Kidney (tissue), 14 donors: Measurements from ENCODE around the gene DHX36. TPM values are rescaled to one million over a fixed set of nuclear protein-coding genes. Genes with fewer than 3 reads are reported as not detected.

Experiments used
- DNase-seq, 5 donors: peaks; one replicate each; pipeline ENCODE4 v3.0.0-alpha.2; 2013 to 2020
- FAIRE-seq: peaks from 2 replicates; lab custom pipeline; 2012; peaks lifted over from hg19 to GRCh38; lab: Jason Lieb, UNC
- H3K27ac ChIP-seq, 2 donors: one replicate each; pipeline ENCODE4 v1.7.0; 2013; ENCODE audit warnings: low read depth in 2 of 2, low read length in 2 of 2, inconsistent platforms in 1 of 2
- H3K27me3 ChIP-seq: one replicate; pipeline ENCODE4 v1.7.1; 2013; ENCODE audit warnings: low read length, inconsistent platforms; ENCODE audit not compliant: control insufficient read depth, insufficient read depth
- H3K36me3 ChIP-seq, 3 donors: one replicate each; pipeline versions ENCODE4 v1.7.0 to v1.7.1; 2013; ENCODE audit warnings: low read length in 3 of 3, control low read depth in 1 of 3, inconsistent platforms in 1 of 3; ENCODE audit not compliant: insufficient read depth in 3 of 3, control insufficient read depth in 2 of 3
- H3K4me1 ChIP-seq, 3 donors: one replicate each; pipeline versions ENCODE4 v1.7.0 to v1.7.1; 2013; ENCODE audit warnings: low read length in 3 of 3, inconsistent platforms in 1 of 3, low read depth in 1 of 3; ENCODE audit not compliant: control insufficient read depth in 2 of 3, insufficient read depth in 2 of 3
- H3K4me3 ChIP-seq, 3 donors: one replicate each; pipeline versions ENCODE4 v1.7.0 to v1.8.1; 2013; ENCODE audit warnings: low read length in 3 of 3, control low read depth in 1 of 3, inconsistent platforms in 1 of 3
- H3K9ac ChIP-seq, 3 donors: one replicate each; pipeline versions ENCODE4 v1.7.0 to v1.7.1; 2013; ENCODE audit warnings: low read length in 3 of 3, control low read depth in 1 of 3, inconsistent platforms in 1 of 3
- H3K9me3 ChIP-seq, 3 donors: one replicate each; pipeline versions ENCODE4 v1.7.0 to v1.7.1; 2013; ENCODE audit warnings: low read length in 3 of 3, control low read depth in 1 of 3, inconsistent platforms in 1 of 3; ENCODE audit not compliant: control insufficient read depth in 2 of 3, insufficient read depth in 1 of 3
- intact Hi-C: fragments of 100-400 bp; cut with DNase I; formaldehyde crosslinking; loops from one replicate; pipeline ENCODE4 v1.11.1; 2022
- polyA plus RNA-seq: library from polyadenylated mRNA; stranded (reverse); fragments of 350-450 nt; fragmentation: Illumina TruSeq; extraction: RNeasy Lipid Tissue Mini Kit (QIAGEN cat#74804); gene quantifications from one replicate; pipeline ENCODE4 v1.2.3, GENCODE V29; 2014; ENCODE audit warnings: low read depth, low replicate concordance; ENCODE audit not compliant: insufficient read depth
- total RNA-seq: library from RNA; stranded (reverse); fragmentation: NEBNext Ultra II Directional; extraction: Animal tissue kit (Norgen Biotek cat#: 25700); gene quantifications from one replicate; pipeline ENCODE4 v1.2.1, GENCODE V29; 2021
- TF ChIP-seq, protein P1 (sequence below): IDR thresholded peaks from 3 replicates; pipeline ENCODE4 v1.5.1; 2012; ENCODE audit warnings: mild to moderate bottlenecking, moderate library complexity, borderline replicate concordance; ENCODE audit not compliant: insufficient read depth; ENCODE audit errors: extremely low read depth
- donor health status: control.
- donor health status: control.
- donor health status: control.
- donor health status: control.
- donor health status: control.
- donor health status: DM: yes; HTN: yes; CAD: no.
- donor health status: Normal renal cell carcinoma (clear cell type).

The DHX36 gene
- total and polyA plus RNA-seq, 2 donors from 2014 or later = 19.8 to 76.7 TPM

DNA sequence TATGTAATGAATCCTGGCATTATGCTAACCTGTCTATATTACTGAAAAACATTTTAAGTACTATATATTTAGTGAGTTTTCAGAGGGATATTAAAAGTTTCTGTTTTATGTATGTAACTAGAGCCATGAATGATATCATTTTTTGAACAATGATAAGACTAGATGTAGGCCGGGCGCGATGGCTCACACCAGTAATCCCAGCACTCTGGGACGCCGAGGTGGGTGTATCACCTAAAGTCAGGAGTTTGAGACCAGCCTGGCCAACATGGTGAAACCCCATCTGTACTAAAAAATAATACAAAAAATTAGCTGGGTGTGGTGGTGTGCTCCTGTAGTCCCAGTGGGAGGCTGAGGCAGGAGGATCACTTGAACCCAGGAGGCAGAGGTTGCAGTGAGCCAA lies 34.1 kb downstream of the DHX36 start:
- peaks cover 3 to 31% (median 24%) of the 10 kb centered on the region in 3 donors for H3K36me3 ChIP-seq
- DNase-seq = no peak

DNA sequence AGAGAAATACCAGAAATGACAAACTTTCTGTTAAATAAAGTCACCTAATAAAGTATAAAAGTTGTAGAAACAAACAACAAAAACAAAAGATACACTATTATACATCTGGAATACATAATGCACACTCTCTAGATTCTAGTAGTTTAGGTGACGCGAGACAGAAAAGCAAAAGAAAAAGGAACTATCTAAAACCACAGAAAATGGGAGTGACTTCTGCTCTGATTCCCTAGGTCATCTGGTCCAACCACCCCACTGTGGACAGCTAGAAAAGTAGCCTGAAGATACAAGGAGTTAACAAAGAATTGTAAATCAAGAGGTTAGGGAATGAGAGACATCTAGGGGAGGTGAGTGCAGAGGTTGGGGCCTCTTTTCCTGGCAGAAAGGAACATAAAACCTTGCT lies 39.1 kb downstream of the DHX36 start:
- peaks cover 9 to 38% (median 20%) of the 10 kb centered on the region in 3 donors for H3K36me3 ChIP-seq
- H3K9me3 ChIP-seq = no peaks in the 10 kb centered on the region
- DNase-seq (no peak), FAIRE-seq (no peak)
- no peak overlapping the region for H3K27ac ChIP-seq
- no peaks in the 10 kb centered on the region for H3K27me3 ChIP-seq
- H3K9ac ChIP-seq = no peak overlapping the region
- TF ChIP-seq, protein P1, sequence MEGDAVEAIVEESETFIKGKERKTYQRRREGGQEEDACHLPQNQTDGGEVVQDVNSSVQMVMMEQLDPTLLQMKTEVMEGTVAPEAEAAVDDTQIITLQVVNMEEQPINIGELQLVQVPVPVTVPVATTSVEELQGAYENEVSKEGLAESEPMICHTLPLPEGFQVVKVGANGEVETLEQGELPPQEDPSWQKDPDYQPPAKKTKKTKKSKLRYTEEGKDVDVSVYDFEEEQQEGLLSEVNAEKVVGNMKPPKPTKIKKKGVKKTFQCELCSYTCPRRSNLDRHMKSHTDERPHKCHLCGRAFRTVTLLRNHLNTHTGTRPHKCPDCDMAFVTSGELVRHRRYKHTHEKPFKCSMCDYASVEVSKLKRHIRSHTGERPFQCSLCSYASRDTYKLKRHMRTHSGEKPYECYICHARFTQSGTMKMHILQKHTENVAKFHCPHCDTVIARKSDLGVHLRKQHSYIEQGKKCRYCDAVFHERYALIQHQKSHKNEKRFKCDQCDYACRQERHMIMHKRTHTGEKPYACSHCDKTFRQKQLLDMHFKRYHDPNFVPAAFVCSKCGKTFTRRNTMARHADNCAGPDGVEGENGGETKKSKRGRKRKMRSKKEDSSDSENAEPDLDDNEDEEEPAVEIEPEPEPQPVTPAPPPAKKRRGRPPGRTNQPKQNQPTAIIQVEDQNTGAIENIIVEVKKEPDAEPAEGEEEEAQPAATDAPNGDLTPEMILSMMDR = no peak
- no peaks in the 10 kb centered on the region for H3K4me1 ChIP-seq
- intact Hi-C loops = no loop called here
- H3K4me3 ChIP-seq = no peak overlapping the region

More for the DNA sequence above, 34.1 kb downstream of the DHX36 start:
- no peaks in the 10 kb centered on the region for H3K4me1 ChIP-seq
- TF ChIP-seq, protein P1 = no peak
- FAIRE-seq = no peak
- H3K9ac ChIP-seq = no peak overlapping the region
- no peak overlapping the region for H3K4me3 ChIP-seq
- intact Hi-C loops = no loop called here
- H3K9me3 ChIP-seq = no peaks in the 10 kb centered on the region
- H3K27me3 ChIP-seq = no peaks in the 10 kb centered on the region
- no peak overlapping the region for H3K27ac ChIP-seq

DNA sequence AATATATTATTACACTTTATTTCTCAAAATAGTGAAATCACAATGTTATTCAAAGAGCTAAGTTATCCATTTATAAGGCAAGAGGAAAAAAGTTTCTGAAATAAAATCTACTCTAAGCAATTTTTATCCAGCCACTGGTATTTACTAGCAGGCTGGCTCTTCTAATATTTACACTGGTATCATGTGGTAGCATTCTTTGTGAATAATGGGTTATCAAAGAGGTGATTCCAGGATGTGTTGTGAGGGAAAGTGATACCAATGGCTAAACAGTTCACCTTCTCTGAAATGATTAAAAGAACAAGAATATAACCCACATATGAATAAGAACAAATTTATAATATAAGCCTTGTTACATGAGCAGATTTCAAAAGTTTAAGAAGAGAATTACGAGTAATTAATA lies 44.1 kb downstream of the DHX36 start:
- H3K4me1 ChIP-seq = no peaks in the 10 kb centered on the region
- peaks cover 16 to 30% (median 22%) of the 10 kb centered on the region in 3 donors for H3K36me3 ChIP-seq
- TF ChIP-seq, protein P1 = no peak
- FAIRE-seq (no peak), DNase-seq (no peak)
- H3K4me3 ChIP-seq = no peak overlapping the region
- H3K9me3 ChIP-seq = no peaks in the 10 kb centered on the region
- no peaks in the 10 kb centered on the region for H3K27me3 ChIP-seq
- H3K9ac ChIP-seq = no peak overlapping the region
- H3K27ac ChIP-seq = no peak overlapping the region
- intact Hi-C loops = no loop called here

DNA sequence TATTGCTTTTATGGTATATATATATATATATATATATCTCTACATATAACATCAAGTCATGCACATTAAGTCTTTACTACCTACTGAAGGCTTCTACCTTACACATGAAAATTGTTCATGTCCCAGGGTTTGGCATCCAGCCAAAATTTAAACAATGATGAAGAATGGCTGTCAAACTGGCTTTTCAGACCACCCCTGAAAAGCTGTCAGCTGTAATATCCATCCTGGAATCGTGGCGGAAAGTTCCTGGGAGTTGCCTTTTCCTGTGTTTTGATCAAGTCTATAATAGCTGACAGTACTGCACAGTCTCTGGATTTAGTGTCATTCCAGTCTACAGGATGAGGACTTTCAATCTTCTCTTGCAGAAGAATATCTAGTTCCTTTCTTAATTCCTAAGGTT lies 48.3 kb downstream of the DHX36 start:
- H3K36me3 ChIP-seq = peaks cover 14 to 23% (median 18%) of the 10 kb centered on the region in 3 donors
- H3K9ac ChIP-seq = no peak overlapping the region
- DNase-seq (no peak), FAIRE-seq (no peak)
- H3K9me3 ChIP-seq = no peaks in the 10 kb centered on the region
- H3K4me1 ChIP-seq = no peaks in the 10 kb centered on the region
- no peak overlapping the region for H3K4me3 ChIP-seq
- no peaks in the 10 kb centered on the region for H3K27me3 ChIP-seq
- no peak overlapping the region for H3K27ac ChIP-seq
- TF ChIP-seq, protein P1 = no peak
- intact Hi-C loops = no loop called here
